Effector CD8-positive, alpha-beta T cell (primary cell): Measurements from ENCODE around the gene EVI5.
"Not testable (repeated sequence)": the region's sequence is repeated elsewhere in the genome, so short reads cannot be mapped to it uniquely, and the experiment has no call there.

Experiments
- DNase-seq: peaks from one replicate; lab custom pipeline; 2025; lab: John Stamatoyannopoulos, UW

Gene EVI5

DNA sequence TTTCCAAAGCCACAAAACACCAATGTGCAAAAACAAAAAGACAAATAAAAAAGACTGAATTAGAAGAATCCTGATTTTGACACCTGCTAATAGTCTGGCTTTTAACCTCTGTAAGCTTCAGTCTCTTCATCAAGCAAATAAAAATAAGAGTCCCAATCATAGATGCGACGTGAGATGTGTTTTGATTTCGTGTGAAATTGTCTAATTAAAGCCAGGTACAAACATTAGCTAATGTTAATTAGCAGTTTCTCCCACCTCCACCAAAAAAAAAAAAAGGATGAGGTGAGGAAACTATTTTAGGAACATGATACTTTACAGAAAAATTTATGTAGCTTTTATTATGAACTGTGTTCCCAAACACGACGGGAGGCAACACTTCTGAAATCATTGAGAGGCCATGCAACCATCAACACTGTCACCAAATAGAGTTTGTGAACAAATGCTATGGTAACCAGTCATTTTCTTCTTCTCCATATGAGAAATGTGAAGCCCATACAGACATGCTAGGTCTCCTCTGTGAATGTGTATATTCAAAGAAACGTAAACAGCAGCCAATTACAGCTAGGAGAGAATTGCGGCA is 6.7 kb upstream of the EVI5 start:
- no peak for DNase-seq

DNA sequence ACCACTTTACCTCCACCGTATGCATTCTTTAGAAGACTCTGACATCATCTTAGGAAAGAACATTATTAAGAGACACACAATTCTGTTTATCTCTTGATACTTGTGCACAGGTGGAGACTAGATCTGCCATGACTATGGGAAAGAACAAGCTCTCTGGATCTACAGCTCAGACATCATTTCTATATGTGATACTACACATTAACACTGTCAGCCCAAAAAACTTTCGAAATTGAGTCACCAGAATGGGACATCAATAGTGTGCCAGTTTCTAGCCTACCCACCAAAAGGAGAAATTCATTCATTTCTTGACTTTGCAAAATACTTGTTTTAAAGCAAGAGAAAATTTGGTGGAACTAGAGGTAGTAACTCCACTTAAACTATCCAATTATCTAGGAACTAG is 6.0 kb upstream of the EVI5 start:
- no peak for DNase-seq

- DNase-seq, result no peak
These were observed 5.2 kb upstream of the EVI5 start for GRCh38 chr1:92790081-92790480.

DNA sequence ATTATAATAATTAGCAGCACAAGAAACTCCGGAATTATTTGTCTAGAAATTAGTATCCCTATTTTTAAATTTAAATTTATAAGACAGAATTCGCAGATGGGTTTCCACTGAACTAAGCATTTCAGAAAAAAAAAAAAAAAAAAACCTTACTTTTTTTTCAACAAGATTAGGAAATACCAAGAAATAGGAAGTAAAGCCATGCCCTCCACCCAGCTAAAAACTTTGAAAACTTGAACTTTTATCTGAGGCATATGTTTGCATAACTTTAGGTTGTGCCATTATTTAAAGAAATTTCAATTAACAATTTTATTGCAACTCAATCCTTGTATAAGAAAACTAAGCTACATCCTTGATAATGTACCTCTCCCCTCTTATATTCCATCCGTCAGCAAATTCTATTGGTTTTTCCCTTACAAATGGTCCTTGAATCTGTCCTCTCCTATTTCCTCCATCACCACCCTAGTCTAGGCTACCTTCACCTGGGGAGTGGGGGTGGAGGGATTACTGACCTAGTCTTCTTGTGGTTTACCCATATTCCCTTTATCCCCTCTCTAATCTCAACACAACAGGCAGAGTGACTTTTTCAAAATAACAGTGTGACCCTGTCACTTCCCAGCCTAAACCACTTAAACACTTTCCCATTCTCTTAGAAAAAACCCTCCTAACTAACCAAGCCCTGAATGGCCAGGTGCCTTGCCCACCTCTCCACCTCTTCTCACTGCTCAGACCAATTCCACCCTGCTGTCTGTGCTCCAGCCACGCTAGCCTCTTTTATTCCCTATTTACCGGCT is 1.4 kb upstream of the EVI5 start:
- no peak for DNase-seq

DNA sequence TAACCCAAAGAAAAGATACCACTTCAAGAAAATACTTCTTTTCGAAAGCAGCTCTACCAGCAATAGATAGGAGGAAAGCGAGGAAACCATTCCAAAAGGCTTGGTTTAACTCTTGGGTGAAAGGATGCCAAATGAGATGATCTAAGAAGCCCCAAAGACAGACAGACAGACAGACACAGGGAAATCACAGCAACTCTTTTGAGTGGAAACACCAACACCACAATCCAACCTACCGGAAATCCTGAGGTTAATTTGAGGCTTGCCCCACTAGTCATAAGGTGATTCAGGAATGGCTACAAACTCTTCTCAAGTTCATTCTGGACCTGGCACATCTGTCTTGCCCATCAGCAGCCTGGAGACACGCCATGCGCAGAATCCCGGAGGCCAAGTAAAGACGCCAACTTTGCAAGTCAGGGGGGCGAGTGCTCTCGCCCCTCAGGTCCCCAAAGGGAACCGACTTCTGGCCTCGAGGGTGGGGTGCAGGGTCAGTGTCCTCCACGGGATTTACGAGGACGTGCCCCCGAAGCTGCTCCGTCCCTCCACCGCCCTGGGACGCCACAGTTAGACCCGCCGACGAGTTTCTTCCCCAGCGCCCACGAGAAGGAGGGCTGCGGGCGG is 778 bp downstream of the EVI5 start:
- no peak for DNase-seq

DNA sequence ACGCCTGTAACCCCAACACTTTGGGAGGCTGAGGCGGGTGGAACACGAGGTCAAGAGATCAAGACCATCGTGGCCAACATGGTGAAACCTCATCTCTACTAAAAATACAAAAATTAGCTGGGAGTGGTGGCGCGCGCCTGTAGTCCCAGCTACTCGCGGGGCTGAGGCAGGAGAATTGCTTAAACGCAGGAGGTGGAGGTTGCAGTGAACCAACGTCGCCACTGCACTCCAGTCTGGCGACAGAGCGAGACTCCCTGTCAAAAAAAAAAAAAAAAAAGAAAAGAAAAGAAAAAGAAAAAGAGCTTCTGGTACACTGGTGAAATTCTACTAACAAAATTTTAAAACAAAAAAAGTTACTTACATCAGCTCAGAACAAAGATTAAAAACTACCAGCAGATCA is 1.4 kb downstream of the EVI5 start:
- DNase-seq, result not testable (repeated sequence)

- no peak for DNase-seq
These were observed 6.5 kb downstream of the EVI5 start for GRCh38 chr1:92778376-92778775.

GRCh38 chr1:92774407-92774806 is 10.5 kb downstream of the EVI5 start:
- no peak for DNase-seq

DNA sequence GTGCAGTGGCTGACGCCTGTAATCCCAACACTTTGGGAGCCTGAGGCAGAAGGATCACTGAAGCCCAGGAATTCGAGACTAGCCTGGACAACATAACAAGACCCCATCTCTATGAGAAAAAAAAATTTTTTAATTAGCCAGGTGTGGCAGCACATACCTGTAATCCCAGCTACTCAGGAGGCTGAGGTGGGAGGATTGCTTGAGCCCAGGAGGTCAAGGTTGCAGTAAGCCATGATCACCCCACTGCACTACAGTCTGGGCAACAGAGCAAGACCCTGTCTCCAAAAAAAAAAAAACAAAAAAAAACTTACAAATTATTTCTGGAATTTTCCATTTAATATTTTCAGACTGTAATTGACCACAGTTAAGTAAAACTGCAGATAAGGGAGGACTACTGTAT is 11.2 kb downstream of the EVI5 start:
- DNase-seq, result not testable (repeated sequence)

GRCh38 chr1:92769856-92770255 is 15.1 kb downstream of the EVI5 start:
- no peak for DNase-seq

- DNase-seq, result no peak
These were observed 16.0 kb downstream of the EVI5 start for GRCh38 chr1:92768915-92769314.

GRCh38 chr1:92768296-92768695 is 16.6 kb downstream of the EVI5 start:
- DNase-seq, result no peak

- DNase-seq, result no peak
These were observed 20.8 kb downstream of the EVI5 start for GRCh38 chr1:92764116-92764515.

- no peak for DNase-seq
These were observed 22.6 kb downstream of the EVI5 start for GRCh38 chr1:92762355-92762754.

DNA sequence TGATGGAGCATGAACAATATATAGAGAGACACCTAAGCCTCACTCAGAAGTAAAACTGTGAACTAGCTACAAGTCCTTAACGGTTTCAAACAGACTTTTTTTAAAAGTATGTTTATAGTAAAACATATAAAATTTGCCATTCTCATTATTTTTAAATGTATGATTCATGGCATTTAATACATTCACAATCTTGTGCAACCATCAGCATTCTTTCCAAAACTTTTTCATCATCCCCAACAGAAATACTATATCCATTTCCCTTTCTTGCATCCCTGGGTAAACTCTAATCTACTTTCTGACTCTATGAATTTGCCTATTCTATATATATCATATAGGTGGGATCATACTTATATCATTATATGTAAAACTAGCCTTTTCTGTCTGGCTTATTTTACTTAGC is 25.5 kb downstream of the EVI5 start:
- DNase-seq, result no peak

GRCh38 chr1:92756537-92756936 is 28.4 kb downstream of the EVI5 start:
- no peak for DNase-seq

DNA sequence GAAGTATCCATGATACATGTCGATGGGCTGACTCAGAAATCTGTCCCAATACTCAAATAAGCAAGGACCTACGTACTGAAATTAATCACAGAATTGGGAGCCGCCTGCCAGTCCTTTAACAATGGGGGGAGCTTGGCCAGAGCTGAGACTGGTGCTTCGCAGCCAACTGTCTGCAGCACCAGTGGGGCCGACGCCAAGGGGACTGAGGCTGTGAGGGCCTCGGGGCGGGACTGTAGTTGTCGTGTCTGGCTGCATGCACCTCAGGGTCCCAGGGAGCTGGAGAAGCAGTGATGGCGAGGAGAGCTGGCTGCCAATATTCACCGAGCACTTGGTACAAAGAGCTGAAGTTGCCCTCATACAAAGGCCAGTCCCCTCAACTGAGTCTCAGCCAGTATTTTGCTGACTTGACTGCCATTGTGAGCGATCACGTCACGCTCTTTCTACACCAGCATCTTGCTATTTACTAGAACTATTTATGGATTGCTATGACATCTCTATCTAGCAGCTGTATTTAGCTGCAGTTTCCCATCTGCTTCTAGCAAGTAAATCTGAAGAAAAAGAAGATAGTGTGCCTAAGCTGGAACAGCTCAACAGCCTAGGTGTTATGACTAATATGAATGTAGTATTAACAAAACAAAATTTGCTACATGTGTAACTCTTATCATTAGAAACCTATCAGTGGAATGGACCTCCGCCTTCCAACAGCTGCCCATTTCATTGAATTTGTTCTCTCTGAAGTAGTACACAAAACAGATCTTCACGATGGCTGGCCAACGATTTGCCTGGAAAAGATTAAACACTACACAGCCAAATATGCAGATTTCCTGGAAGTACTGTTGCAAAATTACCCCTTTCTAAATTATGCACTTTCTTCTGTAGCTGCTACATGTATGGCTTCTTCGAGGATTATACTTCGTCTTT is 29.1 kb downstream of the EVI5 start:
- no peak for DNase-seq

GRCh38 chr1:92754719-92755050 is 30.2 kb downstream of the EVI5 start:
- DNase-seq, result no peak

- no peak for DNase-seq
These were observed 30.7 kb downstream of the EVI5 start for GRCh38 chr1:92754000-92754718.

- DNase-seq, result no peak
These were observed 32.2 kb downstream of the EVI5 start for GRCh38 chr1:92752719-92753118.

GRCh38 chr1:92749024-92749634 is 35.8 kb downstream of the EVI5 start:
- DNase-seq, result no peak
